Umbilical cord (tissue), 1 donor: Measurements from ENCODE around the gene PPP3R2. TPM values are rescaled to one million over a fixed set of nuclear protein-coding genes. Genes with fewer than 3 reads are reported as not detected.

Experiments
- total RNA-seq: library from RNA; depleted of rRNA; stranded (reverse); fragments of >200 nt; gene quantifications from one replicate; pipeline ENCODE4 v1.2.3, GENCODE V29; 2014; ENCODE audit warnings: low replicate concordance; ENCODE audit not compliant: insufficient read depth

PPP3R2 gene
- total RNA-seq, 1 donor from 2014 or later, result 3.6 TPM

Other genes starting within 250 kb of the PPP3R2 start
- gene BAAT, start 210.0 kb downstream of the PPP3R2 start, total RNA-seq, result 1.2 TPM
- 18.8 TPM for gene MRPL50, start 196.4 kb downstream of the PPP3R2 start, total RNA-seq
- gene ZNF189, start 196.1 kb downstream of the PPP3R2 start, total RNA-seq, result 27.9 TPM
- gene ALDOB, start 159.2 kb downstream of the PPP3R2 start, total RNA-seq, result 4.8 TPM
- gene RNF20, start 61.1 kb downstream of the PPP3R2 start, total RNA-seq, result 23.1 TPM
- gene GRIN3A, start 143.7 kb upstream of the PPP3R2 start, total RNA-seq, result 8.7 TPM